Stomach (tissue), 4 donors: Measurements from ENCODE around the gene LILRA2.

Source experiments
- EP300 ChIP-seq: sonication (generic); formaldehyde crosslinking; IDR thresholded peaks from one replicate; pipeline ENCODE4 v1.6.1; 2017; ENCODE audit warnings: antibody characterized with exemption
- POLR2A ChIP-seq, 4 donors: fragments of 450-650 bp; IDR thresholded peaks; one replicate each; pipeline ENCODE4 v1.6.1; 2016; ENCODE audit warnings: antibody characterized with exemption in 4 of 4, control low read depth in 2 of 4, mild to moderate bottlenecking in 1 of 4, moderate library complexity in 1 of 4
- POLR2AphosphoS5 ChIP-seq, 3 donors: sonication (generic); formaldehyde crosslinking; IDR thresholded peaks; one replicate each; pipeline ENCODE4 v1.6.1; 2016; ENCODE audit warnings: antibody characterized with exemption in 3 of 3
- TF ChIP-seq, protein P1 (sequence below), 7 experiments: fragments of 450-650 bp in 4 of 7; fragments of 200-600 bp in 3 of 7; sonication (generic) in 3 of 7; IDR thresholded peaks; one replicate each; pipeline ENCODE4 v1.5.1; 2016 to 2019; ENCODE audit warnings: antibody characterized with exemption in 7 of 7, control low read depth in 2 of 7, mild to moderate bottlenecking in 1 of 7

DNA sequence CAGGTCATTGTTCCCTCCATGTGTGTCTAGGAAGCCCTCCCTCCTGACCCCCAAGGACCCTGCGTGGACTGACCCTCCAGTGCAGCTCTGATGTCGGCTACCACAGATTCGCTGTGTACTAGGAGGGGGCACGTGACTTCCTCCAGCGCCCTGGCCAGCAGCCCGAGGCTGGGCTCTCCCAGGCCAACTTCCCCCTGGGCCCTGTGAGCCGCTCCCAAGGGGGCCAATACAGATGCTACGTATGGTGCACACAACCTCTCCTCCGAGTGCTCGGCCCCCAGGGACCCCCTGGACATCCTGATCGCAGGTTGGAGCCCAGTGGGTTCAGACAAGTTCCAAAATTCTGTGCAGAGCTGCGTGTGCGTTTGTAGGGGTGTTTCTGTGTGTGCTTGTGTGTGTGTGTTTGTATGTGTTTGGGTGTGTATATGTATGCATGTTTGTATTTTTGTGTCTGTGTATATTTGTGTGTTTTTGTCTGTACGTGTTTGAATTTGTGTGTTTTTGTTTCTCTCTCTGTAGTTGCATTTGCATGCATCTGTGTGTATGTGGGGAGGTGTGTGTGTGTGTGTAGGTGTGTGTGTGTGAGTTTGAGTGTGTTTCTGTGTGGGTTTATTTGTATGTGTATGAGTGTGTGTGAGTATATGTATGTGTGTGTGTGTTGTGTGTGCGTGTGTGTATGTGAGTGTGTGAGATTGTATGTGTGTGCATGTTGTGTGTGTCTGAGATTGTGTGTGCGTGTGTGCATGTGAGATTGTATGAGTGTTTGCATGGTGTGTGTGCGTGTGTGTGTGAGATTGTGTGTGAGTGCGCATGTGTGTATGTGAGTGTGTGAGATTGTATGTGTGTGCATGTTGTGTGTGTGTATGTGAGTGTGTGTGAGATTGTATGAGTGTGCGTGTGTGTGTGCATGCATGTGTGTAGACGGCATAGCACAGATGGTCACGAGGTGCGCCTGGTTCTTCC lies 21.4 kb upstream of the LILRA2 start:
- TF ChIP-seq POLR2A (IDR thresholded peaks at IDR 0.05), result no peak
- TF ChIP-seq, protein P1, sequence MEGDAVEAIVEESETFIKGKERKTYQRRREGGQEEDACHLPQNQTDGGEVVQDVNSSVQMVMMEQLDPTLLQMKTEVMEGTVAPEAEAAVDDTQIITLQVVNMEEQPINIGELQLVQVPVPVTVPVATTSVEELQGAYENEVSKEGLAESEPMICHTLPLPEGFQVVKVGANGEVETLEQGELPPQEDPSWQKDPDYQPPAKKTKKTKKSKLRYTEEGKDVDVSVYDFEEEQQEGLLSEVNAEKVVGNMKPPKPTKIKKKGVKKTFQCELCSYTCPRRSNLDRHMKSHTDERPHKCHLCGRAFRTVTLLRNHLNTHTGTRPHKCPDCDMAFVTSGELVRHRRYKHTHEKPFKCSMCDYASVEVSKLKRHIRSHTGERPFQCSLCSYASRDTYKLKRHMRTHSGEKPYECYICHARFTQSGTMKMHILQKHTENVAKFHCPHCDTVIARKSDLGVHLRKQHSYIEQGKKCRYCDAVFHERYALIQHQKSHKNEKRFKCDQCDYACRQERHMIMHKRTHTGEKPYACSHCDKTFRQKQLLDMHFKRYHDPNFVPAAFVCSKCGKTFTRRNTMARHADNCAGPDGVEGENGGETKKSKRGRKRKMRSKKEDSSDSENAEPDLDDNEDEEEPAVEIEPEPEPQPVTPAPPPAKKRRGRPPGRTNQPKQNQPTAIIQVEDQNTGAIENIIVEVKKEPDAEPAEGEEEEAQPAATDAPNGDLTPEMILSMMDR (IDR thresholded peaks at IDR 0.05), result no peak
- TF ChIP-seq EP300, result no peak
- no peak for TF ChIP-seq POLR2AphosphoS5 (IDR thresholded peaks at IDR 0.05)
